Astrocyte of the cerebellum (primary cell): ENCODE data around the gene DCDC2.
"Not testable (repeated sequence)": the region's sequence is repeated elsewhere in the genome, so short reads cannot be mapped to it uniquely, and the experiment has no call there.

Experiments
- DNase-seq: peaks from one replicate; pipeline ENCODE4 v3.0.0-alpha.2; 2011; ENCODE audit warnings: low read depth
- H3K4me3 ChIP-seq: 2 replicates; pipeline ENCODE4 v1.5.1; 2011; ENCODE audit warnings: mild to moderate bottlenecking, low read depth, low read length, moderate library complexity
- CTCF ChIP-seq: IDR thresholded peaks from 2 replicates; pipeline ENCODE4 v1.5.1; 2012; ENCODE audit warnings: low read length, low read depth, moderate library complexity, mild to moderate bottlenecking; ENCODE audit errors: missing control alignments
- in situ Hi-C: cut with HindIII; loops from 2 replicates; pipeline ENCODE4 v1.10.0; 2017; ENCODE audit warnings: low sequenced_read_pairs

Gene DCDC2

GRCh38 chr6:24149296-24149695, 208.6 kb downstream of the DCDC2 start:
- no peak for TF ChIP-seq CTCF
- DNase-seq, result no peak
- in situ Hi-C loops, result no loop called here
- no peak overlapping the region for H3K4me3 ChIP-seq

- TF ChIP-seq CTCF, result no peak
- DNase-seq, result no peak
- in situ Hi-C loops, result no loop called here
These were observed 209.2 kb downstream of the DCDC2 start for GRCh38 chr6:24148684-24149083.

GRCh38 chr6:24148154-24148570, 209.7 kb downstream of the DCDC2 start:
- DNase-seq, result no peak
- no peak for TF ChIP-seq CTCF
- in situ Hi-C loops, result no loop called here

More at GRCh38 chr6:24148684-24149083, 209.2 kb downstream of the DCDC2 start:
- no peak overlapping the region for H3K4me3 ChIP-seq

GRCh38 chr6:24147511-24148153, 210.2 kb downstream of the DCDC2 start:
- no peak for TF ChIP-seq CTCF
- in situ Hi-C loops, result no loop called here
- H3K4me3 ChIP-seq, result no peak overlapping the region
- DNase-seq, result no peak

More at GRCh38 chr6:24148154-24148570, 209.7 kb downstream of the DCDC2 start:
- no peak overlapping the region for H3K4me3 ChIP-seq

- no peak for TF ChIP-seq CTCF
- in situ Hi-C loops, result no loop called here
- no peak for DNase-seq
- H3K4me3 ChIP-seq, result no peak overlapping the region
These were observed 211.0 kb downstream of the DCDC2 start for GRCh38 chr6:24146871-24147270.

- in situ Hi-C loops, result no loop called here
- no peak overlapping the region for H3K4me3 ChIP-seq
- DNase-seq, result no peak
- no peak for TF ChIP-seq CTCF
These were observed 212.1 kb downstream of the DCDC2 start for GRCh38 chr6:24145690-24146131.

- DNase-seq, H3K4me3 ChIP-seq, in situ Hi-C loops: not testable (repeated sequence)
These were observed 215.1 kb downstream of the DCDC2 start for GRCh38 chr6:24142733-24143132.
